Activated CD4-positive, alpha-beta memory T cell treated with anti-CD3 and anti-CD28 coated beads for 36 hours (primary cell): ENCODE measurements around the gene SIK3. TPM values are rescaled to one million over a fixed set of nuclear protein-coding genes. Genes with fewer than 3 reads are reported as not detected.

Source experiments
- CTCF ChIA-PET: fragments of 350-600 bp; sonication (Branson Sonifier 250); formaldehyde crosslinking; loops from one replicate; lab custom pipeline; 2021; ENCODE audit warnings: antibody characterized with exemption, inconsistent platforms; lab: Charles Lee
- POLR2A ChIA-PET: fragments of 350-600 bp; sonication (Branson Sonifier 250); formaldehyde crosslinking; loops from one replicate; lab custom pipeline; 2021; ENCODE audit warnings: antibody characterized with exemption; lab: Charles Lee
- DNase-seq: peaks from one replicate; pipeline ENCODE4 v3.0.0-alpha.2; 2020
- H3K27ac Mint-ChIP-seq: one replicate; pipeline ENCODE4 v1.8.0; 2021; ENCODE audit warnings: mixed read lengths
- H3K27me3 Mint-ChIP-seq: one replicate; pipeline ENCODE4 v1.8.0; 2021; ENCODE audit warnings: mixed read lengths
- H3K36me3 Mint-ChIP-seq: one replicate; pipeline ENCODE4 v1.8.0; 2021; ENCODE audit warnings: mixed read lengths
- H3K4me1 Mint-ChIP-seq: one replicate; pipeline ENCODE4 v1.8.0; 2021; ENCODE audit warnings: low read depth, mixed read lengths
- H3K4me3 Mint-ChIP-seq: one replicate; pipeline ENCODE4 v1.8.0; 2021; ENCODE audit warnings: mild to moderate bottlenecking, mixed read lengths
- H3K9me3 Mint-ChIP-seq: one replicate; pipeline ENCODE4 v1.8.0; 2021; ENCODE audit warnings: mixed read lengths
- intact Hi-C: fragments of 100-400 bp; cut with micrococcal nuclease; formaldehyde crosslinking; loops from one replicate; pipeline ENCODE4 v1.15.1; 2023
- total RNA-seq, 2 experiments: library from RNA; stranded (reverse); gene quantifications; one replicate each; pipeline ENCODE4 v1.2.3, GENCODE V29; 2021

The SIK3 gene
- total RNA-seq, 2 experiments from 2014 or later: 26.1 to 26.2 TPM

DNA sequence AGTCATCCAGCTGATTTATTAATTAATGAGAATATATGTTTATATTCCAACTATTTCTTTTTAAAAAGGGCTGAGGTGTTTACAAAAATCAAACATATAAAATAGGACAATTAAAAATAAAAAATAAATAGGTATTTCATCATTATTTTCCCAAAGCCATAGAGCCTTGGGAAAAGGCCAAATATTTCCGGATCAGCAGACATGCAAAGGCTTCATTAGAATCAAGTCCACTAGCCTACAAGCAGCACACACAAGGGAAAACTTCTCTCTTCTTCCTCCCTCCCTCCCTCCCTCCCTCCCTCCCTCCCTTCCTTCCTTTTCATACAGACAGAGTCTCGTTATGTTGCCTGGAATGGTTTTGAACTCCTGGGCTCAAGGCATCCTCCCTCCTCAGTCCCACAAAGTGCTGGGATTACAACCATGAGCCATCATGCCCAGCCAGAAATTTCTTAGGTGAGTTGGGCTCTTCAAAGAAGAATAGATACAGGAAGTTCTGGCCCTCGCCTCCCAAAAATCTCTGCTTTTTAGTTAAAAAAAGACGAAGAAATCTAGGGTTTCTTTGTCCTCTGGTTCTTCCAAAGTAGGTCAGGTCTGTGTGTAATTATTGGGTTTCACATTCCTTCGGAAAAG is 121.2 kb downstream of the SIK3 start:
- H3K4me1 Mint-ChIP-seq: peaks cover 38% of the 10 kb centered on the region
- no peak overlapping the region for H3K27ac Mint-ChIP-seq
- intact Hi-C loops: no loop called here
- ChIA-PET CTCF (no interaction called here), POLR2A (no interaction called here)
- no peaks in the 10 kb centered on the region for H3K9me3 Mint-ChIP-seq
- H3K27me3 Mint-ChIP-seq: no peaks in the 10 kb centered on the region
- DNase-seq: no peak
- H3K36me3 Mint-ChIP-seq: no peaks in the 10 kb centered on the region
- no peak overlapping the region for H3K4me3 Mint-ChIP-seq

DNA sequence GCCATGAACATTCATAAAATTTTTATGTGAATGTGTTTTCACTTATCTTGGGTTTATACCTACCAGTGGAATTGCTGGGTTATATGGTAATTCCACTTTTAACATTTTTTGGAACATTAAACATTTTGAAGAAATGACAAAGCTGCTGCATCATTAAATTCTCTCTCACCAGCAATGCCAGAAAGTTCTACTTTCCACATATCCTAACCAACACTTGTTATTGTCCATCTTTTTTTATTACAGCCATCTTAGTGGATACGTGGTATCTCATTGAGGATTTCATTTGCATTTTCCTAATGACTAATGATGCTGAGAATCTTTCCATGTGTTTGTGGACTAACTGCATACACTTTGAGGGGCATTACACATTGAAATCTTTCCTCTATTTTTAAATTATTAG is 122.6 kb downstream of the SIK3 start:
- CTCF ChIA-PET: no interaction called here
- H3K27ac Mint-ChIP-seq: no peak overlapping the region
- peaks cover 30% of the 10 kb centered on the region for H3K4me1 Mint-ChIP-seq
- no peak for DNase-seq
- POLR2A ChIA-PET: no interaction called here
- no peak overlapping the region for H3K4me3 Mint-ChIP-seq
- intact Hi-C loops: no loop called here
- H3K9me3 Mint-ChIP-seq: no peaks in the 10 kb centered on the region
- no peaks in the 10 kb centered on the region for H3K27me3 Mint-ChIP-seq
- no peaks in the 10 kb centered on the region for H3K36me3 Mint-ChIP-seq

DNA sequence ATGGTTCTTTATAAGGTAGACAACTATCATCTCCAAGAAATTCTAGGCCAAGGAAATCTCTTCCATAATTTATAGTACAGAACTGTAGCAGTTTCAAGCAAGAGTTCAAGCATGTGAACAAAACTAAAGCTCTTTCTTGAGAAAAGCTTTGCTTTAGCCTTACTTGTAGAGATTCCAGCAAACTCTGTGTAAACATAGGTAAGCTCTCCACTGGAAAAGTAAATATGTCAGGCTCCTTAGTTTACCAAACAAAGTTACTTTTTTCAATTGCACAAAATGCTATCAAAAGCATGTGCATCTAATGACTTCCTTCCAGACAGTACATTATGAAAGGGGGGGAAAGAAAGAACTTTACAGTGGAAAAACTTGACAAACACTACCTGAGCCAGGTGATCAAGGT is 125.0 kb downstream of the SIK3 start:
- Mint-ChIP-seq H3K9me3 (no peaks in the 10 kb centered on the region), H3K4me3 (no peak overlapping the region), H3K36me3 (peaks cover 1% of the 10 kb centered on the region), H3K4me1 (peaks cover 26% of the 10 kb centered on the region), H3K27ac (no peak overlapping the region), H3K27me3 (no peaks in the 10 kb centered on the region)
- CTCF ChIA-PET: interaction anchor here (1.4 kb wide), 1 partner anchor 12 kb away, joined by 3 read pairs; no protein-coding TSS in a partner anchor
- POLR2A ChIA-PET: interaction anchor here (1.0 kb wide), 1 partner anchor 14 kb away, joined by 4 read pairs; no protein-coding TSS in a partner anchor
- intact Hi-C loops: no loop called here
- no peak for DNase-seq

DNA sequence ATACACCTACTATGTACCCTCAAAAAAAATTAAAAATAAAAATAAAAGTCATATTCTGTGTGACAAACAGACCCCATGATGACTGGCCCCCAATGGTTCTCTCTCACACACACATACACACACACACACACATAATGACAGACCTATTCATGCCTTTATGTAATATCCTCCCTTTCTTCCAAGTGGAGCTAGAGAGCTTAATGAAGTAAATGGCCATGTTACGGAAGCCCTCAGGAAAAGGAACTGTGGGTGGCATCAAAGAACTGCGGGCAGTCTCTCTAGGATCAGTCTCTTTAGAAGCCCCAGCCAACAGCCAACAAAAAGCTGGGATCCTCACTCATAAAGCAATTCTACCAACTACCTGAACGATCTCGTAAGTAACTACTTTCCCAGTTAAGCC is 125.5 kb downstream of the SIK3 start:
- CTCF ChIA-PET: interaction anchor here (1.0 kb wide), 1 partner anchor 41 kb away, joined by 3 read pairs; no protein-coding TSS in a partner anchor
- intact Hi-C loops: no loop called here
- POLR2A ChIA-PET: interaction anchor here (1.0 kb wide), 1 partner anchor 14 kb away, joined by 4 read pairs; no protein-coding TSS in a partner anchor
- DNase-seq: no peak
- Mint-ChIP-seq H3K9me3 (no peaks in the 10 kb centered on the region), H3K27ac (no peak overlapping the region), H3K27me3 (no peaks in the 10 kb centered on the region), H3K4me3 (no peak overlapping the region), H3K36me3 (peaks cover 1% of the 10 kb centered on the region), H3K4me1 (peaks cover 27% of the 10 kb centered on the region)

DNA sequence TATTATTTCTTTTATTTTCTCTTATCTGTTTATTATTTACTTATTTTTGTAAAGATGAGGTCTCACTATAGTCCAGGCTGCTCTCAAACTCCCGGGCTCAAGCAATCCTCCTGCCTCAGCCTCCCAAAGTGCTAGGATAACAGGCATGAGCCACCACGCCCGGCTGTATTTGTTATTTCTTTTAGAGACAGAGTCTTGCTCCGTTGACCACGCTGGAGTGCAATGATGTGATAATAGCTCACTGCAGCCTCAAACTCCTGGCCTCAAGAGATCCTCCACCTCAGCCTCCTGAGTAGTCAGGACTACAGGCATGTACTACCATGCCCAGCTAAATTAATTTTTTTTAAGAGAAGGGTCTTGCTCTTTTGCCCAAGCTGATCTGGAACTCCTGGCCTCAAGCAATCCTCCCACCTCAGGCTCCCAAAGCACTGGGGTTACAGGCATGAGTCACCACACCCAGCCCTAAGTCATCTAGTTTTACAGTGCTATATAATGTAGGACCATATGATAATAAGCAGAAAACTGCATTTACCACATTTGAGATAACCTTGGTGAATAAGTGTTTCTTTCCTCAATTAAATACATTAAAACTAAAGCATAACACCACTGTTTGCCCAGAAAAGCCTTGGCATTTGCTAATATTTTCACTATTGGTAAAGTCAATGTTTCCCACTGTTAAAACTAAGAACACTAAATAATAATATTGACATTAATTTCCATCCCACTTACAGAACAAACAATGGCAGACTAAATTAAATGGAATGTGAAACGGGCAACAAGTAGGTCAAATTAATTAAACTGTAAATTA is 127.5 kb downstream of the SIK3 start:
- ChIA-PET CTCF (interaction anchor here (0.6 to 1.7 kb wide), 2 partner anchors 13 to 375 kb away, joined by 3 read pairs; no protein-coding TSS in a partner anchor), POLR2A (interaction anchor here (0.7 to 1.1 kb wide), 2 partner anchors 15 to 50 kb away, joined by 3 read pairs; no protein-coding TSS in a partner anchor)
- no peaks in the 10 kb centered on the region for H3K9me3 Mint-ChIP-seq
- H3K36me3 Mint-ChIP-seq: peaks cover 1% of the 10 kb centered on the region
- intact Hi-C loops: no loop called here
- no peak overlapping the region for H3K4me3 Mint-ChIP-seq
- peak; percentile 29 for DNase-seq
- H3K4me1 Mint-ChIP-seq: peaks cover 27% of the 10 kb centered on the region
- H3K27me3 Mint-ChIP-seq: no peaks in the 10 kb centered on the region
- H3K27ac Mint-ChIP-seq: no peak overlapping the region

DNA sequence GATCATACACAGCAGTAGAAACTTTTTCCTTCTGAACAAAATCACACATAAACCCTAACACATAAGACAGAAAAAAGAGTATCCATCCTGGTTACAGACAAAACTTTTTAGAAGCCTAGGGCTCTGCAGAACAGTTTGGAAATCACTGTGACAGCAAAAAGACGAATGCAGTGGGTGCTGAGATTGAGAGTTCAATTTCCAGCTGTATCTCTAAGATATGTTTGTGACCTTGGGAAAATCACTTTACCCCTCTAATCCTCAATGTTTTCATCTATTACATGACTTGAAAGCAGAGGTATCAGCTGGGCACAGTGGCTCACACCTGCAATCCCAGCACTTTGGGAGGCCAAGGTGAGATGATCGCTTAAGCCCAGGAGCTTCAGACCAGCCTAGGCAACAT is 128.5 kb downstream of the SIK3 start:
- intact Hi-C loops: no loop called here
- Mint-ChIP-seq H3K9me3 (no peaks in the 10 kb centered on the region), H3K27me3 (no peaks in the 10 kb centered on the region), H3K36me3 (peaks cover 1% of the 10 kb centered on the region), H3K27ac (no peak overlapping the region), H3K4me1 (peaks cover 27% of the 10 kb centered on the region), H3K4me3 (no peak overlapping the region)
- ChIA-PET POLR2A (interaction anchor here (0.7 kb wide), 1 partner anchor 49 kb away, joined by 3 read pairs; no protein-coding TSS in a partner anchor), CTCF (interaction anchor here (0.6 to 1.7 kb wide), 2 partner anchors 12 to 376 kb away, joined by 3 read pairs; no protein-coding TSS in a partner anchor)
- no peak for DNase-seq

DNA sequence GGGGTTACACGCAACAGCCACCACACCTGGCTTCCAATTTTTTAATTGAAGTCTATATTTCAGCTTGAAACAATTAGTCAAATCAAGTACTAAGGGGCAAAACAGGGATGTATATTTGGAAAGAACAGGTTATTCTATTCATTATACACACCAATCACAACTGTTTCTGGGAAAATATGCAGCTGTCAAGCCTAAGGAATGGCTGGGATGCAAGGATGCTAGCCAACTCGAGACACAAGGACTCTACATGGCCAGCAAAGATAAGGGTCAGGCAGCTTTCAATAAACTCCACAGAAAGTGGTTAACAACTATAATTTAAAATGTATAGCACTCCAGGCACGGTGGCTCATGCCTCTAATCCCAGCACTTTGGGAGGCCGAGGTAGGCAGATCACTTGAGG is 134.0 kb downstream of the SIK3 start:
- intact Hi-C loops: no loop called here
- H3K4me3 Mint-ChIP-seq: no peak overlapping the region
- peaks cover 25% of the 10 kb centered on the region for H3K4me1 Mint-ChIP-seq
- H3K27me3 Mint-ChIP-seq: no peaks in the 10 kb centered on the region
- no peak for DNase-seq
- no peak overlapping the region for H3K27ac Mint-ChIP-seq
- peaks cover 1% of the 10 kb centered on the region for H3K36me3 Mint-ChIP-seq
- ChIA-PET CTCF (interaction anchor here (1.3 kb wide), 1 partner anchor 128 kb away, joined by 3 read pairs; no protein-coding TSS in a partner anchor), POLR2A (interaction anchor here (1.1 kb wide), 1 partner anchor 22 kb away, joined by 3 read pairs; no protein-coding TSS in a partner anchor)
- no peaks in the 10 kb centered on the region for H3K9me3 Mint-ChIP-seq

DNA sequence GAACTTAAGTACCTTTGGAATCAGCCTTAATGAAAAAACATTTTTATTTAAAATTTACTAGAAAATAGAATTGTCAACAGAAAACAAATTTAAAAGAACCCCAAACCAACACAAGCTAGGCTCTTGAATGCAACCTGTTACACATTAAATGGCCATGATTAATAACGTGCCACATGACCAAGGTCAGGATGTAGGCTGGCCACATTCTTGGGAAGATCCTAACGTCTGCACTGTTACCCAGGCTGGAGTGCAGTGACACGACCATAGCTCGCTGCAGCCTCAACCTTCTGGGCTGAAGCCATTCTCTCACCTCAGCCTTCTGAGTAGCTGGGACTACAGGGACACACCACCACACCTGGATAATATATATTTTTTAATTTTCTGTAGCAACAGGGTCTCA is 134.4 kb downstream of the SIK3 start:
- POLR2A ChIA-PET: interaction anchor here (1.1 kb wide), 1 partner anchor 23 kb away, joined by 3 read pairs; no protein-coding TSS in a partner anchor
- H3K4me3 Mint-ChIP-seq: no peak overlapping the region
- H3K27ac Mint-ChIP-seq: no peak overlapping the region
- H3K4me1 Mint-ChIP-seq: peaks cover 28% of the 10 kb centered on the region
- CTCF ChIA-PET: interaction anchor here (1.3 kb wide), 1 partner anchor 128 kb away, joined by 3 read pairs; no protein-coding TSS in a partner anchor
- no peak for DNase-seq
- peaks cover 1% of the 10 kb centered on the region for H3K36me3 Mint-ChIP-seq
- intact Hi-C loops: no loop called here
- no peaks in the 10 kb centered on the region for H3K27me3 Mint-ChIP-seq
- no peaks in the 10 kb centered on the region for H3K9me3 Mint-ChIP-seq

DNA sequence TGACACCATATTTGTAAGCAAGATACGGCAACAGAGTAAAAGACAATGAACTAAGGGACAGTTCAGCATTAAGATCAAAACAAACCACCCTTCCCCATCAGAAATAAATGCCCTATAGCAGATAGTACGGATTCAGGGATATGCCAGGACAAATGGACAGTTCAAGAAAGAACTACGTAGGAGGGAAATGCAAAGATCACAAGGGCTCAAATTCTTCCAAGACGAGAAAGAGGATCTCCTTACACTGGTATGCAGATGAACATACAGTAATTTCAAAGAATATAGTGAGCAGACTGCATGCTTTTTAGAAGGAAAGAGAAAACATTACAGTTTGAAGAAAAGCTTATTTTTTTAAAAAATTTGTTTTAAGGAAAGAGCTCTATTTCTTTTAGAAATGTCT is 136.1 kb downstream of the SIK3 start:
- no peak for DNase-seq

DNA sequence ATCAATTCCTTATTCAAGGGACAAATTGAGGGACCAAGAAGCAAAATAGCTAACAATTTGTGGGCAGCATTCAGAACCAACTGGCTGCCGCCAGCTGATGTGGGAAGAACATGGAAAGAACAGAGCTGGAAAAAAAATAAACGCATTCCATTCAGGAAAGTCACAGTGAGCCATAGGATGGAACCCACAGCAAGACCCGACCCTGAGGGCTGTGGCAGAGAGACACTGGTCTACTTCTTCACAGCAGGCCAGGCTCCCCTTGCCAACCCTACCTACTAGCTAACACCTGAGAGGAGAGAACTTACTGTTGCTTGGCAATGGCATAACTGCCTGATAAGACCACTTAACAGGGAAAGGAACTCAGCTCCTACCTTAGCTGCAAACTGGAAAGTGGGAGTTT is 137.3 kb downstream of the SIK3 start:
- Mint-ChIP-seq H3K9me3 (no peaks in the 10 kb centered on the region), H3K27ac (no peak overlapping the region), H3K4me3 (no peak overlapping the region), H3K27me3 (no peaks in the 10 kb centered on the region), H3K4me1 (peaks cover 45% of the 10 kb centered on the region), H3K36me3 (peaks cover 8% of the 10 kb centered on the region)
- ChIA-PET CTCF (interaction anchor here (1.1 kb wide), 1 partner anchor 184 kb away, joined by 3 read pairs; no protein-coding TSS in a partner anchor), POLR2A (no interaction called here)
- no peak for DNase-seq
- intact Hi-C loops: no loop called here

More for the DNA sequence above, 136.1 kb downstream of the SIK3 start:
- Mint-ChIP-seq H3K27me3 (no peaks in the 10 kb centered on the region), H3K36me3 (no peaks in the 10 kb centered on the region), H3K27ac (no peak overlapping the region), H3K9me3 (no peaks in the 10 kb centered on the region), H3K4me1 (peaks cover 36% of the 10 kb centered on the region), H3K4me3 (no peak overlapping the region)
- POLR2A ChIA-PET: interaction anchor here (0.5 to 0.6 kb wide), 2 partner anchors 126 to 1921 kb away, joined by 3 to 6 read pairs; no protein-coding TSS in a partner anchor
- CTCF ChIA-PET: no interaction called here
- intact Hi-C loops: no loop called here

DNA sequence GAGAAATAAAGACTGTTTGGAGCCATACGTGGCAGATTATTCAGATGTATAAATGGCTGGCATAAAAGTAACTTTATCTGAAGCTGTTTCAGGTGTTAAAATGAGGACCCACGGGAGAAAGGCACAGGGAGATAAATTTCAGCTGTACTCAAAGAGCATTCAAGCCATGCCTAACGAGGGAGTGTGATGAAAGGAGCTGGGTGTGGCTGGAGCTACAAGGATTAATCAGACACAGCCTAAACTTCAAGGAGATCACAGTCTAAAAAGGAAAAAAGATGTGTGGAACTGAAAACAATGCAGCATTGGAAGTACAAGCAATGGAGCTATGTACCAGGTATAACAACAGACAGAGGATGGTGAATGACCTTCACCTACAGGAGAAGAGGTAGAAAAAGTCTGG is 140.0 kb downstream of the SIK3 start:
- Mint-ChIP-seq H3K9me3 (no peaks in the 10 kb centered on the region), H3K4me1 (peaks cover 59% of the 10 kb centered on the region), H3K27me3 (no peaks in the 10 kb centered on the region), H3K36me3 (peaks cover 10% of the 10 kb centered on the region), H3K27ac (peak overlapping the region; percentile 26), H3K4me3 (no peak overlapping the region)
- DNase-seq: no peak
- ChIA-PET CTCF (interaction anchor here (1.0 kb wide), 1 partner anchor 12 kb away, joined by 3 read pairs; no protein-coding TSS in a partner anchor), POLR2A (interaction anchor here (0.7 to 1.3 kb wide), 2 partner anchors 10 to 41 kb away, joined by 3 read pairs; no protein-coding TSS in a partner anchor)
- intact Hi-C loops: no loop called here
